Breast epithelium (tissue), 3 donors: ENCODE measurements around the gene NUDT7.

ENCODE experiments used
- CTCF ChIP-seq, 3 donors: fragments of 450-650 bp; IDR thresholded peaks; one replicate each; pipeline ENCODE4 v1.5.1; 2016 to 2017; ENCODE audit warnings: antibody characterized with exemption in 3 of 3, mild to moderate bottlenecking in 3 of 3, moderate library complexity in 3 of 3
- POLR2A ChIP-seq: fragments of 450-650 bp; IDR thresholded peaks from one replicate; pipeline ENCODE4 v1.6.1; 2016; ENCODE audit warnings: antibody characterized with exemption, mild to moderate bottlenecking, moderate library complexity
- POLR2AphosphoS5 ChIP-seq, 3 donors: sonication (generic); formaldehyde crosslinking; IDR thresholded peaks; one replicate each; pipeline ENCODE4 v1.6.1; 2017; ENCODE audit warnings: antibody characterized with exemption in 3 of 3

GRCh38 chr16:77711775-77712174 is 10.5 kb upstream of the NUDT7 start:
- no peak for TF ChIP-seq CTCF (IDR thresholded peaks at IDR 0.05)
- no peak for TF ChIP-seq POLR2A
- TF ChIP-seq POLR2AphosphoS5 (IDR thresholded peaks at IDR 0.05), result no peak
